ENCODE results near the gene DOCK2.
"Not testable (repeated sequence)": the region's sequence is repeated elsewhere in the genome, so short reads cannot be mapped to it uniquely, and the experiment has no call there.

The DOCK2 gene

DNA sequence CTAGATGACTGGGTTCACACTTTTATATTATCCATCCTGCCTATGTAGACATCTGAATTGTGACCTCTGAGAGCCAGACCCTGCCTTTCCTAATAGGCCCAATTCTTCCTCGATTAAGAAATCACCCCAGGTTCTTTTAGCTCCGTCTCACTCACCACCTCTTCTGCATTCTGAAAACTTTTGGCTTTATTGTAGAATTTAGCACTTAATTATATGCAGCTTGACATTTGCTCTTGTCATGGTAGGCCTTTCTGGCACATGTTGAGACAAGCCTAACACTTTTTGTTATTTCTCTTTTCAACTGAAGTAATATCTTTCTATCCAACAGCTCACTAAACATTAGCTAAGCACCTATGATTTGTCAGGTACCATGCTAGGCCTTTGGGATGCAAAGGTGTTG, 180.0 kb downstream of the DOCK2 start:
- DNase-seq (ENCODE audit: low read depth): no peak

DNA sequence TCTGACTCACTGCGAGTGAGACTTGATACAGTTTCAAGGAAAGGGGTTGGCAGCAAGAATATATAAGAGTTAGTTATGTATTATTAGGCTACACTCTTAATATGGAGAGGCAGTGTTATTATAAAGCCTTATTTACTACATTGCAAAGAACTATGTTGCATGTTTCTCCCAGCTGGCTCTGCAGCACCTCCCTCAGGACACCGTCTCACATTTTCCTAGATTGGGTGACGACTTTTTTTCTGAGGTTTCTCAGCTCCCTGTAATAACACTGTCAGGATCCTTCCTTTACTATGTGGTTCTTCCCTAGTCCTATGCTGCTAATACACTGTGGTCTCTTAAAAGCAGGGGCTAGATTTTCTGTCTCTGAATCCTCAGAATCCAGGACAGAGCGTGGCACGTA, 189.5 kb downstream of the DOCK2 start:
- no peak for DNase-seq (ENCODE audit: low read depth)

DNA sequence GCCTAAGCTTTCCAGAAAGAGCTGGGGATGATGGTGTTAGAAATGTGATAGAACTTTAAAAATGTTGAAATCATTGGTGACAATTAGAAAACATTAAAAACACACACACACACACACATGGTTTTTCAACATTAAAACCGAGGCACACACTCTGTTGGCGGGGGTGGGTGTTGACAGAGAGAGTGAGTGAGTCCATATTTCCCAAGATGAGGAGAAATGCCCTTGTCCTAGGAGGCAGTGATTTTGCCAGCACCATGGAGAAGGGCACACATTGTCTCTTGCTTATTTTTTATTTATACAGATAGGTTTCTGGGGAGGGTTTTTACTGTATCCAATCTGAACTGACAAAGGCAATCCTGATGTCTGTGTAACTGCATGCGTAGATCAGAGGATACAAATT, 190.7 kb downstream of the DOCK2 start:
- DNase-seq (ENCODE audit: low read depth): no peak

DNA sequence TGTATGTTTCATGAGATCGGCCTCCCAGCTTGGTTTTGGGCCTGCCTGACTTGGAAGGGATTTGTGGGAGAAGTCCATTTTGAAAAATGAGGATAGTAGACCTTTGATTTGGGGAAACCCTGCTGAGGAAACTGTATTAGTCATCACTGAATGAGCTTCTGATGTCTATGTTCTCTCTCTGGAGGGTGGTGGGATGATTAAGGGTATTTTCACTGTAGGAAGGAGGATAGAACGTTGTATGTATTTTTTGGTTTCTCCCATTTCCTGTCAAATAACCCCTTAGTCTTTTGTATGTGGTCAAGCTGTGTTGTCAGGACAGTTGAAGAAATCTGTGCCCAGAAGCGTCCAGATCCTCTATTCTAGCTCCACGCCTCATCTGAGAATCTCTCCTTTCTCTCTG, 191.3 kb downstream of the DOCK2 start:
- no peak for DNase-seq (ENCODE audit: low read depth)

DNA sequence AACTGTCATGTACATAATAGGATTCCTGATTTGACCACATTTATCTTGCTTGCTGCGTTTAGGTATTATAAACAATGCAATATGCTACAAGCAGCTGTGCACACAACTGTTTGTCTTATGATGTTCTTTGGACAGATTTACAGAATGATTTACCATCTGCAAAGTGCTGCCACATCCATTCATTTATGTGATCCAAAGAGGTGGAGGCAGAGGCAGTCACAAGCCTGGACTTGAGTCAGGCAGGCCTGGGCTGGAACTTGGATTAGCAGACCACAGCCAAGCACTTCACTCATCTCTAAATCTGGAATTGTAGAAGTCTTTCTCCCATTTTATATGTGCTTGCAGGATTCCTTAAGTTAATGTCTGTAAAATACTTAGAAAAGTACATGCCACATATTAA, 194.3 kb downstream of the DOCK2 start:
- no peak for DNase-seq (ENCODE audit: low read depth)

DNA sequence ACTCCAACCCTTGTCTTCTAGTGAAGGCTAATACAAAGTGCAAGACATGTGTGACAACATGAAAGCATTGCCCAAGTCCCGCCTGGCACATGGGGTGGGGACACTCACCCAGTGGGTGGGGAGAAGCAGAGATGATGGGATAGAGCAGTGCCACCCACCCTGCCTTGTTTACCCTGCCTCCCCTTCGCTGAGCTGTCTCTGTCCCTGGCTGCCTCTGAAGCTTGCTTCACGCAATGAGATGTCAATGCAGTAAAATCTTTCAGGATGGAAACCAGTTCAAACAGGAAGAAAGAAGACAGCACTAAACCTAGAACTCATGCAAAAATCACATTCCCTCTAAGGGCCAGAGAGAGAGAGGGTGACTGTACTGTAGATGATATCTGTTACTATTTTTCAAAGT, 195.2 kb downstream of the DOCK2 start:
- DNase-seq (ENCODE audit: low read depth): no peak

DNA sequence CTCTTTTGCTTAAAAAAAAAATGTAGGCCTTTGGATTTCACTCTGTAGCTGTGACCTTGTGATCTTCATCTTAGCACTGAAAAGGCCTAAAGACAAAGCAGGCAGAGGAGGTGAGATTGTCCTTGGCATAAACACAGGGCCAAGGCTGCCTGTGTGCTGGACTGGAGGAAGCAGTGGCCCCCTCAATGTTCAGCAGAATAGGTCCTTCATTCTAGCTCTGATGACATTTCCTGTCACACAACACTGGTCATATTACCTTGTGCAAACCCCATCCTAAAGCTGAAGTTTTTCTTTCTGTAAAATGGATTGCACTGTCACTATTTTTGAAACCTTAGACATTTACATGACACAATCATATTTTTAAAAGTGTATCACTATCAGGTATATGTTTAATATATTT, 195.8 kb downstream of the DOCK2 start:
- no peak for DNase-seq (ENCODE audit: low read depth)

DNA sequence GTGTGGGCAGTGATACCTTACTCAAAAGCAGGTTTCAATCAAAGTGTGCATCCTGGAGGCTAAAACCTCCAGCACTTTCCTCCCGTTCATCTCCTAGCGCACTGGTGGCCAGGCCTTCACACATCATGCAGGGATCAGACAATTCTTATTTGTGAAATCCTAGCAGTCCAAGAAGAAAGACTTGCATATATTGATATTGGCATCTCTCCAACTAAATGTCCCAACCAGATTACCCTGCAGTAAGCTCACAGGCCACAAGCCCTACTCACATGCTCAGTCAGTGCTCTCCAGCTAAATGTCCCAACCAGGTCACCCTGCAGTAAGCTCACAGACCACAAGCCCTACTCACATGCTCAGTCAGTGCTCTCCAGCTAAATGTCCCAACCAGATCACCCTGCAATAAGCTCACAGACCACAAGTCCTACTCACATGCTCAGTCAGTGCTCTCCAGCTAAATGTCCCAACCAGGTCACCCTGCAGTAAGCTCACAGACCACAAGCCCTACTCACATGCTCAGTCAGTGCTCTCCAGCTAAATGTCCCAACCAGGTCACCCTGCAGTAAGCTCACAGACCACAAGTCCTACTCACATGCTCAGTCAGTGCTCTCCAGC, 196.7 kb downstream of the DOCK2 start:
- not testable (repeated sequence) for DNase-seq (ENCODE audit: low read depth)

DNA sequence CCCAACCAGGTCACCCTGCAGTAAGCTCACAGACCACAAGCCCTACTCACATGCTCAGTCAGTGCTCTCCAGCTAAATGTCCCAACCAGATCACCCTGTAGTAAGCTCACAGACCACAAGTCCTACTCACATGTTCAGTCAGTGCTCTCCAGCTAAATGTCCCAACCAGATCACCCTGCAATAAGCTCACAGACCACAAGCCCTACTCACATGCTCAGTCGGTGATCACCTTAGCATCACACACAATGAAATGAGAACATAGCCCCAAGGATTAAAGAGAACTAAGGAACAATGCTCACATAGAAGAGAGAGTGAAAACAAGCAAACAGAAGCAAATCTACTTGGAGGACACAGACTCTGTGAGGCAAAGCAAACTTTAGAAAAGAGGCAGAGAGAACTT, 197.5 kb downstream of the DOCK2 start:
- not testable (repeated sequence) for DNase-seq (ENCODE audit: low read depth)

DNA sequence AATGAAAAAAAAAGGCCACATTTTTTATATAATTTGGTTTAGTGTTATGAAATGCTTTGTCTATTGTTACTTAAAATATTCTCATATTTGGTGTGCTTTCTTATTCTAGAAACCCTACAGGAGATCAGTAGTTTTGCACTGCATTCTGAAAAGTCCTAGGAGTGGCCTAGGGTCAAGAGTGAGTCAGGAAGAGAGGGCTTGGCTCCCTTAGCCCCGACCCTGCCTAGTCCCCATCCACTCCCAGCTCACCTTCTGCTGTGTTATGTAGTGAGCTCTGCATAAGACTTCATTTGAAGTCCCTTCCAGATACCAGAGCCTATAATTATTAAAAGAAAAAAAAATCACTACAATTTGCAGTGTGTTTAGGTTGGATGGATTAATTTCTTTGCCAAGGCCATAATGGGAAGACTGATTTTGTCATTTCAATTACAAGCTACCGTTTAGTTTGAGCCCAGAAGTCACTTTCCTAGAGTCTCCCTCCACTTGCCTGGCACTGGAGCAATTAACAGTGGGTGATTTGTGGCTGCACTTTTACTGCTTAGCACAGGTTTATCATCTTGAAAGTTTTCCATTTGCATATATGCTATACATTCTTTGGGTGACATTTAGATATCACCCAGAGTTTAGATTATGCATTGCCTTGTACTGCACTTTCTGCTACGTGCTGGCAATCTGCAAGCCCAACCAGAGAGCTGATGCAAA, 199.9 kb downstream of the DOCK2 start:
- no peak for DNase-seq (ENCODE audit: low read depth)

DNA sequence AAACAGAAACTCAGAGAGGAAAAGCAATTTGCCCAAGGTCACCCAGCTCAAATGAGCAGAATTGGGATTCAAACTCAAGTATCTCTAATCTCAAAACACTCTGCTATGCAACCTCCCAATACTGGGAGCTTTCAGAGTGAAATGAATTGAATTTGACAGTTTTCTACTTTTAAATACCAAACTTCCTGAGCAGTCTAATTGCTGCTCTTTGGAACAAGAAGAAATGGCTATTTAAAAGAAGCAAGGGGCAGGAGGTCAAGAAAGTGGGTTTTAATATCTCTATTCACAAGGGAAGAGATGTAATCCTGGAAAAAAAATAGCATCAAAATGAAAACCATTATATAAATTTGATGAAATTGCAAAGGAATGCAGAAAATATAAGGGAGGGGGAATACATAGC, 200.6 kb downstream of the DOCK2 start:
- DNase-seq (ENCODE audit: low read depth): no peak

DNA sequence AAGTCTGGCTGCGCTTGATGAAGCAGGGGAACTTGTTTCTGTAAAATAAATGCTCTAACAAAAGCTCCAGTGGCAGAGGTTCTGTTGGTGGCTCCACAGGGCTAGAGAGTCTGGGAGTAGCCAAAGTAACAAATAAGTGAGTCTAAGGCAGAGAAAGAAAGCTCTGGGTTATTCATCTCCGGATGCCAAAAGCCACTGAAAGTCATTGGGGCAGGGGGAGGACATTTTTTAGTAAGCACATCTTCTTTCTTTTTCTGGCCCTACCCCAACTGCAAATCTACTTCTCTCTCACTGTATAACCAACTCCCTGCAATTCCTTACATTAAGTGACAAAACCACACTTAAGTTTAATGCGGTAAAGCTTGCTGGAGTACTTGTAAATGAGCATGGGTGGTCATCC, 201.6 kb downstream of the DOCK2 start:
- no peak for DNase-seq (ENCODE audit: low read depth)

DNA sequence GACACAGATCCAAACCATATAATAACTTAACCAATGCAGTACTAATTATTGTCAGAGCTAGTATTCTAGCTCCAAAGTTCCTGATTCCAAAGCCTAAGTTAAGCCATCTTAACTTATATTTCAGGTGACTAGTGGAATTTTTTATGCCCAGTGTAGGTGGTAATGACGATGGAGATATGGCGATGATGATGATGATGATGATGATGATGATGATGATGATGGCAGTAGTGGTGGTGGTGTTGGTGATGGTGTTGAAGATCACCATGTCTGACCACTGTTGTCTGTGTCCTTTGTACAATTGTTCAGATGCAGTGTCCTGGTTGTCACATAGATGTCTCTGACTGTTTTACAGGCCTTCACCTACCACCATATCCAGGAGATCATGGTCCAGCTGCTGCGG, 203.3 kb downstream of the DOCK2 start:
- no peak for DNase-seq (ENCODE audit: low read depth)

DNA sequence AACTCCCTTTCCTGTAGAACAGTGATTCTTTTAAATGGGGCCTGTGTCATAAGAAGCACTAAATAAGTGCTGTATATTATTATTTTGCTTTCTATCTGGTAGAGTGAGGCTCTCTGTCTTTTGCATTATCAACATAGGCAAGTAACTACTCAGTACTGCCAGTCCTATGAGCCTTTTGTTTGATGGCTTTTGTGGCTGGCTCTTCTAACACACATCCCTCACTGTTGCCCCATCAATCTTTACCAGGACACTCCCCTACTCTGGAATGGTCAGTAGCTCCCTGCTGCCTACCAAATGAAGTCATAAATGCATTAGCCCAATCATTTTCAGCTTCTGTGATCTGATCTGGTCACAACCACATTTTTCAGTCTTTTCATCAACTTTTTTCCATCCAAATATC, 205.6 kb downstream of the DOCK2 start:
- no peak for DNase-seq (ENCODE audit: low read depth)

DNA sequence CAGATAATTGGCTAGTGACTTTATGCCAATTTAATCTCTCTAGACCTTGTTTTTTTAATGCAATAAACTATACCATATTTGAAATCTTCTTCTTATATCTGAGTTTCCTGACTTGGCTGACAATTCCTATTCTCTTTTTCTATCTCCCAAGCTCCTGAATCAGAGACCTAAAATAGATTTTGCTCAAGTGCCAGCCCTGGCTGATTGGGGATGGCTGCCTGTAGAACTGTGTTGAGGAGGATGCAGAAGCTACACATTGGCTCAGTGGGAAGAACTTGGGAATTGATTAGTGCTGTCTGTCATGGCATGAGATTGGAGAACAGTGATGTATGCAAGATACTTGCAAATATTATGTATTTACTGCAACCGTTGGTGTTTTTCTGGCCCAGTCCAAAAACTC, 210.4 kb downstream of the DOCK2 start:
- DNase-seq (ENCODE audit: low read depth): no peak

DNA sequence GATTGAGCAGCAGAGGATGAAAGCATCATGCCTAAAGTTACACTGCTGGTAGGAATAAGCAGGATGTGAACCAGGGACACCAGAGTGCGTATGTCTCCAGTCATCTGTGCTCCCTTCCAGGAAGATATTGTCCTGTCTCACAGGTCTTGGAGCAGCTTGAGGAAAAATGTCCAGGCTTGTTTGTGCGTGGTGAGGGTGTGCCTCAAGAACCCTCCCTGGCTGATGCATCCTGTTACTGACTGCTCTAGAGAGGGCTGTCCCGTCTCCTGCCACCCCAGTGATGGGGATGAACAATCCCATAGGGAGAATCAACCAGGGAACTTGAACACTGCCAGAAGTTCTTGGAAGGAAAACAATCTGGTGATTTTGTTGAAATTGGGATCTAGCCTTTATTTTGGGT, 211.2 kb downstream of the DOCK2 start:
- no peak for DNase-seq (ENCODE audit: low read depth)

DNA sequence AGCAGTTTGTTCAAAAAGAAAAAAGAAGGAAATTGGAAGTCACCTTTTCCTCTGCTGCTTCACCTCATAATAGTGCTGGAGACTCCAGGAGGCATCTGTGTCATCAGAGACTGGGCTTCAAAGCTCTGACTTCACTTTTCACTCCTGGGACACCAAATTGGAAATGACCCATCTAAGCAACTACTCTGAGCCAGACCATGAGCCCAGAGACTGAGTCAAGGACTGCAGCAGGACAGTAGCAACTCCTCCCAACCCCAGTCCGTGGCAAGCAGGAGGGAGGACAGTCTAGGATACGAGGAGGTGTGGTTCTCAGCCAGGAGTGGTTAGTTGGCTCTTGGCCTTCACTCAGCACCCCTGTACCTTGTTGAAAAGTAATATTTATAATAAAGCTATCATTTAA, 211.7 kb downstream of the DOCK2 start:
- no peak for DNase-seq (ENCODE audit: low read depth)

DNA sequence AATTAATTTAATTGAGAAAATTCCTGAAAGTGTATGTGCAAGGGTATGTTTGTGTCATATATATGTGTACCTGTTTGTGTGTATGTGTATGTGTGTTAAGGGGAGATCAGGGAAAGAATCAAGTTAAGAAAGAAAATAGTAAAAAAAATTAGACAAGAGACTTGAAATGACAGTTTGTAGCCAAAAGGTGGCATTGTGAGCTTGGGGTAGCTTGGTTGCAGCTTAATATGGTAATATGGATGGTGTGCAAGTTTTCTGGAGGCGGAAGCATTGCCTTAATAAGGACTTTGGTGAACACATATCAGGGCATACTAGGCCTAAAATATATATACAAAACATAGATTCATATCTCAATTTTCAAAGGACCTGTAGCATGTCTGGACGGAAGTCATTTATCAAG, 213.3 kb downstream of the DOCK2 start:
- no peak for DNase-seq (ENCODE audit: low read depth)

DNA sequence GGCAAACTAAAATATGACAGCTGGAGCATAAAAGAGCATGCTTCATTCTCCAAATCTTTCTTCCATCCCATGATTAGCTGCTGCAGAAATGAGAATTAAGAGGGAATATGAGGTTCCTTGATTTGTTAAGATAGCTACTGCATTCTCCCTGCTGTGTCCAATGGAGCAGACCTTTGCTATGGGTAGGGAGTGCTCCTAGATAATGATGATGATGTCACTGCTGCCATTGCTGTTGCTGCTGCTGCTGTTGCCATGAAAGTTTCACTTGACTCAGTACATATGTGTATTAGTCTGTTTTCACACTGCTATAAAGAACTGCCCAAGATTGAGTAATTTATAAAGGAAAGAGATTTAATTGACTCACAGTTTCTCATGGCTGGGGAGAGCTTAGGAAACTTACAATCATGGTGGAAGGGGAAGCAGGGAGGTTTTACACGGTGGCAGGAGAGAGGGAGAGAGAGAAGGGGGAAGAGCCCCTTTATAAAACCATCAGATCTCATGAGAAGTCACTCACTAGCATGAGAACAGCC, 214.3 kb downstream of the DOCK2 start:
- DNase-seq (ENCODE audit: low read depth): no peak

DNA sequence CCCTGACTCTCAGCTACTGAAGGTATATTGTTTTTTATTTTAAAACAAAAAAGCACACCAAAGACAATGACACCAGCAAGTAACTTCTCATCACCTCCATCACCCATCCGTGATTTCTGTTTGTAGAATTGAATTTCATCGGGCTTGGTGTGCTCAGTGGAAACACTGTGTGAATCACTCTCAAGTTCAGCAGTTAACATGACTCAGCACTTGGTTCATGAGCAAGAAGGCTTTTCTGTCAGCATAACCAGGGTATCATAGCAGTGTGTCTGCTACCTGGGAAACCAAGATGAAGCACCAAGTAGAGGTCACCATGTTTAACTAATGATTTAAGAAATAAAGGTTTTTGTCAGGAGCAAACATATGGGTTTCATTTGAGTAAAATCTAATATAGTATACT, 219.5 kb downstream of the DOCK2 start:
- DNase-seq (ENCODE audit: low read depth): no peak

DNA sequence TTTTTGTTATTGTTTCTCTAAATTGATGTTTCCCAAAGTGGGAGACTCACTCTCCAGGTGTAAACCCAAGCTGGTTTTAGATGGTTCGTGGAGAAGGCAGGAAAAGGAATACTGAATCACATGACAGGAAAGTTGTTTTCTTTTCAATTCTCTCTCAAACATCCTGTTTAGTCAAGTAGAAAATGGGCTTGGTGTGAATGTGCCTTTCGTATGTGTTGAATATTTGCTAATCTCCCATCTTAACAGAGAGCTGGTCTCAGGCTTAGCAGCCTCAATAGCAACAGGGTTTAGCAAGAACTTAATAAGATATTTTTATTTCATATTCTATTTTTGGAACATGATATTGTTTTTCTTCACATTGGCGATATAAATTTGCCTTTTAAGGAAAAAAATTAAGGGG, 223.5 kb downstream of the DOCK2 start:
- DNase-seq (ENCODE audit: low read depth): no peak

DNA sequence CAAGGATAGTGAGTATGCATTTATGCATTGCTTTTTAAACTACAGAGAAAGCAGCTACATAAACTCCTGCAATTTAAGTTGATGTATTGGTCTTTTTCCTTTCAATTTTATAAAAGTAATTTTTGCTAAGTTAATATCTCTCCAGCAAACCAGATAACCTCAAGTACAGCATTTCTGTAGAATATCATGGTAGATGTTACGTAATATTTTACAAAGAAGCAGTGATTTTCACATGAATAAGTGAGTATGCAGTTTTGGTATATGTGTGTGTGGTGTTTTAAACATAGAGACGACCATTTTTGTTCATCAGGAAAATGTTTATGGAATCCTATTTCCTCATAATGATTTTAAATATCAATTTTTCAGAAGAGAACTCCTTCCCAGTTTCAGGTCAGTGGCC, 224.4 kb downstream of the DOCK2 start:
- no peak for DNase-seq (ENCODE audit: low read depth)

DNA sequence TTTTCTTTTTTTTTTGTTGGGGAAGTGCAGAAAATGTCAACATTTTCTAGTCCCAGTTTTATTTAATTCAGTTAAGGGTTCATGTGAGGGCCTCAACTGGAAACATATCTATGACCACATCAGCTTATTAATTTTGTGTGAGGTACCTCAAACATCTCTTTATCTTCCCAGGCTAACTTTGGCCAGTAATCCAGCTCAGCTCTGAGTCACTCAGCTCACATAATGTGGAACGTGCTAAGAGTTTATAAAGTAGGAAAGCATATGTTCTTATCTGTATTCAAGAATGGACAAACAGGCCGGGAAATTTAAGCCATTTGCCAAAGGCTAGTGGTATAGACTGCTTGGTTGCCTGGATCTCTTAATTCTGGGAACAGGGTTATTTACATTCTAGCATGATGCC, 224.9 kb downstream of the DOCK2 start:
- DNase-seq (ENCODE audit: low read depth): no peak

DNA sequence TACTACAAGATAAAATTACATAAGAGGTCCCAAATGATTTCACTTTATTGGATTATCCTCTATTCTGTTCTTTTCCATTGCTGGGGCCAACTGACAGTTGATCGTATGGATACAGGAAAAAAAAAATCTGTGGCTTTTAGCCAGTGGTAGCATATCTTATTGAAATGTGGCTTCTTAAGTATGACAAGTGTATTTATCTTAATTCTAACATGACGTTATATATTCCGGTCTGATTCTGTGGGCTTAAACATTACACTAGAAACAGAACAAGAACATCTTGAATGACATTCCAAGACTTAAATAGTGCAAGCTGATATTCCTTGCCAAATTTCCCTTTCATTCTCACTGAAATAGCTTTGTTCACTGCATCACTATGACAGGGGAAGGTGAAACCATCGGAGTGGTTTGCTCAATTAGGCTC, 225.3 kb downstream of the DOCK2 start:
- no peak for DNase-seq (ENCODE audit: low read depth)
